H9 (cell line): ENCODE results near the gene TMCC1. TPM values are rescaled to one million over a fixed set of nuclear protein-coding genes. Genes with fewer than 3 reads are reported as not detected.

Experiments used
- DNase-seq: peaks from one replicate; pipeline ENCODE4 v3.0.0-alpha.2; 2017
- H2AFZ ChIP-seq: one replicate; pipeline ENCODE4 v1.6.1; 2013; ENCODE audit warnings: mild to moderate bottlenecking, low read length, control low read depth, moderate library complexity
- H2AK5ac ChIP-seq: 2 replicates; pipeline ENCODE4 v1.6.1; 2013; ENCODE audit warnings: low read length, control low read depth, mixed read lengths; ENCODE audit not compliant: insufficient read length
- H2BK120ac ChIP-seq: one replicate; pipeline ENCODE4 v1.6.1; 2013; ENCODE audit warnings: low read depth, mild to moderate bottlenecking, low read length, control low read depth, inconsistent platforms; ENCODE audit not compliant: poor library complexity, severe bottlenecking
- H2BK12ac ChIP-seq: 2 replicates; pipeline ENCODE4 v1.6.1; 2013; ENCODE audit warnings: low read length, control low read depth, mixed read lengths, low read depth; ENCODE audit not compliant: insufficient read length
- H2BK15ac ChIP-seq: 2 replicates; pipeline ENCODE4 v1.6.1; 2013; ENCODE audit warnings: low read depth, low read length, control low read depth
- H2BK20ac ChIP-seq: one replicate; pipeline ENCODE4 v1.6.1; 2013; ENCODE audit warnings: low read depth, mild to moderate bottlenecking, low read length, control low read depth, inconsistent platforms; ENCODE audit not compliant: poor library complexity, severe bottlenecking
- H2BK5ac ChIP-seq: 2 replicates; pipeline ENCODE4 v1.6.1; 2013; ENCODE audit warnings: low read length, control low read depth, mixed read lengths; ENCODE audit not compliant: insufficient read length
- H3K14ac ChIP-seq: 2 replicates; pipeline ENCODE4 v1.6.1; 2013; ENCODE audit warnings: low read length, control low read depth; ENCODE audit not compliant: insufficient read depth
- H3K18ac ChIP-seq: 2 replicates; pipeline ENCODE4 v1.6.1; 2013; ENCODE audit warnings: low read depth, mild to moderate bottlenecking, mixed read lengths, low read length, control low read depth; ENCODE audit not compliant: insufficient read length
- H3K23ac ChIP-seq: 2 replicates; pipeline ENCODE4 v1.6.1; 2013; ENCODE audit warnings: low read length, control low read depth, mixed read lengths, low read depth; ENCODE audit not compliant: insufficient read length
- H3K23me2 ChIP-seq: 2 replicates; pipeline ENCODE4 v1.6.1; 2013; ENCODE audit warnings: low read depth, mild to moderate bottlenecking, mixed read lengths, low read length, control low read depth; ENCODE audit not compliant: insufficient read length, poor library complexity, severe bottlenecking
- H3K27ac ChIP-seq: 2 replicates; pipeline ENCODE4 v1.5.1; 2013; ENCODE audit warnings: low read length, control low read depth, mixed read lengths, low read depth; ENCODE audit not compliant: insufficient read length
- H3K27me3 ChIP-seq: 2 replicates; pipeline ENCODE4 v1.6.1; 2013; ENCODE audit warnings: low read length, control low read depth, inconsistent platforms; ENCODE audit not compliant: insufficient read depth
- H3K4ac ChIP-seq: 2 replicates; pipeline ENCODE4 v1.6.1; 2013; ENCODE audit warnings: low read depth, mild to moderate bottlenecking, control low read depth, inconsistent platforms, low read length, moderate library complexity
- H3K4me1 ChIP-seq: 2 replicates; pipeline ENCODE4 v1.6.1; 2013; ENCODE audit warnings: low read length, control low read depth, inconsistent platforms; ENCODE audit not compliant: insufficient read depth
- H3K4me2 ChIP-seq: 2 replicates; pipeline ENCODE4 v1.6.1; 2013; ENCODE audit warnings: low read length, control low read depth, mixed read lengths; ENCODE audit not compliant: insufficient read length, insufficient read depth
- H3K56ac ChIP-seq: 2 replicates; pipeline ENCODE4 v1.6.1; 2013; ENCODE audit warnings: low read depth, mild to moderate bottlenecking, mixed read lengths, low read length, control low read depth; ENCODE audit not compliant: insufficient read length
- H3K79me1 ChIP-seq: 2 replicates; pipeline ENCODE4 v1.6.1; 2013; ENCODE audit warnings: low read depth, mild to moderate bottlenecking, moderate library complexity, low read length, control low read depth, inconsistent platforms; ENCODE audit not compliant: insufficient read depth, poor library complexity, severe bottlenecking
- H3K79me2 ChIP-seq: 2 replicates; pipeline ENCODE4 v1.6.1; 2013; ENCODE audit warnings: low read length, control low read depth, inconsistent platforms; ENCODE audit not compliant: insufficient read depth
- H3K9ac ChIP-seq: 2 replicates; pipeline ENCODE4 v1.6.1; 2013; ENCODE audit warnings: low read length, control low read depth, mixed read lengths; ENCODE audit not compliant: insufficient read length; ENCODE audit errors: extremely low read depth
- H3K9me3 ChIP-seq: one replicate; pipeline ENCODE4 v1.6.1; 2013; ENCODE audit warnings: low read depth, low read length, inconsistent platforms; ENCODE audit not compliant: control insufficient read depth
- H3T11ph ChIP-seq: one replicate; pipeline ENCODE4 v1.6.1; 2013; ENCODE audit warnings: mild to moderate bottlenecking, low read length, control low read depth, inconsistent platforms
- H4K20me1 ChIP-seq: one replicate; pipeline ENCODE4 v1.6.1; 2013; ENCODE audit not compliant: control insufficient read depth, insufficient read length, insufficient read depth
- H4K5ac ChIP-seq: 2 replicates; pipeline ENCODE4 v1.6.1; 2013; ENCODE audit warnings: low read depth, mild to moderate bottlenecking, mixed read lengths, low read length, control low read depth; ENCODE audit not compliant: insufficient read length
- H4K8ac ChIP-seq: replicated peaks from 2 replicates; pipeline ENCODE4 v1.6.1; 2013; ENCODE audit warnings: low read length, control low read depth, mixed read lengths, low read depth; ENCODE audit not compliant: insufficient read length
- H4K91ac ChIP-seq: 2 replicates; pipeline ENCODE4 v1.6.1; 2013; ENCODE audit warnings: low read depth, mild to moderate bottlenecking, moderate library complexity, mixed read lengths, low read length, control low read depth; ENCODE audit not compliant: insufficient read length
- H3K27ac Mint-ChIP-seq, 3 experiments: 2 replicates in 2 of 3; 3 replicates in 1 of 3; pipeline ENCODE4 v1.8.0; 2020 to 2021; ENCODE audit warnings: mixed read lengths in 3 of 3, mild to moderate bottlenecking in 1 of 3, moderate library complexity in 1 of 3
- H3K27me3 Mint-ChIP-seq: 2 replicates; pipeline ENCODE4 v1.8.0; 2021; ENCODE audit warnings: low read depth, mild to moderate bottlenecking, moderate library complexity, mixed read lengths
- H3K36me3 Mint-ChIP-seq, 3 experiments: 2 replicates in 2 of 3; 3 replicates in 1 of 3; pipeline ENCODE4 v1.8.0; 2020 to 2021; ENCODE audit warnings: low read depth in 3 of 3, mixed read lengths in 3 of 3; ENCODE audit not compliant: insufficient read depth in 1 of 3
- H3K4me1 Mint-ChIP-seq, 2 experiments: 2 replicates each; pipeline ENCODE4 v1.8.0; 2020; ENCODE audit warnings: mixed read lengths in 2 of 2
- H3K4me3 Mint-ChIP-seq, 2 experiments: 2 replicates in 1 of 2; 3 replicates in 1 of 2; pipeline ENCODE4 v1.8.0; 2020 to 2021; ENCODE audit warnings: mild to moderate bottlenecking in 2 of 2, mixed read lengths in 2 of 2, moderate library complexity in 1 of 2
- H3K9me3 Mint-ChIP-seq, 2 experiments: 2 replicates in 1 of 2; 3 replicates in 1 of 2; pipeline ENCODE4 v1.8.0; 2020; ENCODE audit warnings: mild to moderate bottlenecking in 2 of 2, mixed read lengths in 2 of 2, moderate library complexity in 1 of 2
- CTCF ChIP-seq: fragments of 200-600 bp; sonication (generic); conservative IDR thresholded peaks from 3 replicates; pipeline ENCODE4 v1.8.0; 2021; ENCODE audit warnings: antibody characterized with exemption, mild to moderate bottlenecking
- WGBS: extraction: QIAGEN DNeasy Blood & Tissue Kit; methylation state at CpG from one replicate; pipeline ENCODE4 v1.1.7; 2013; ENCODE audit warnings: missing lambda C conversion rate, low lambda C conversion rate, mixed read lengths; ENCODE audit not compliant: insufficient read length; ENCODE audit errors: extremely low coverage; 5-methylcytosine and 5-hydroxymethylcytosine counted together
- total RNA-seq: library from RNA; stranded (reverse); gene quantifications from 2 replicates; pipeline ENCODE4 v1.2.1, GENCODE V29; 2021

TMCC1 gene
- total RNA-seq, 1 experiment from 2014 or later, result 24.4 TPM

GRCh38 chr3:129601713-129602112, 291.8 kb downstream of the TMCC1 start:
- Histone ChIP-seq H4K20me1 (no peaks in the 10 kb centered on the region), H2BK12ac (no peak overlapping the region), H3K56ac (no peak overlapping the region), H4K8ac (no peak overlapping the region), H3K79me1 (no peaks in the 10 kb centered on the region), H3K23me2 (peaks cover 6% of the 10 kb centered on the region), H3K79me2 (peaks cover 4% of the 10 kb centered on the region; the same call in 1 of the 2 replicates), H2AK5ac (no peak overlapping the region), H3K27me3 (peaks cover 6% of the 10 kb centered on the region; the same call in 1 of the 2 replicates), H2AFZ (no peak overlapping the region), H3K27ac (no peak overlapping the region), H3K4ac (no peak overlapping the region), H3K4me2 (no peak overlapping the region), H3T11ph (no peak overlapping the region), H3K9me3 (no peaks in the 10 kb centered on the region), H4K5ac (no peak overlapping the region), H3K4me1 (peaks cover 2% of the 10 kb centered on the region; the same call in 1 of the 2 replicates), H2BK120ac (no peak overlapping the region), H3K9ac (no peak overlapping the region), H2BK5ac (no peak overlapping the region), H4K91ac (no peak overlapping the region), H2BK15ac (no peak overlapping the region), H3K14ac (no peak overlapping the region), H3K23ac (no peak overlapping the region), H3K18ac (no peak overlapping the region), H2BK20ac (no peak overlapping the region)
- Mint-ChIP-seq H3K9me3 (peaks cover 3 to 4% of the 10 kb centered on the region in 2 experiments; a peak in 2 of 5 replicates), H3K4me3 (peak overlapping the region in 1 of 2 experiments; percentile 31; a peak in 2 of 5 replicates), H3K27ac (peak overlapping the region in 2 of 3 experiments; percentile 57 to 77; a peak in 3 of 7 replicates), H3K27me3 (peaks cover 23% of the 10 kb centered on the region), H3K36me3 (peaks cover 0 to 3% (median 0%) of the 10 kb centered on the region in 3 experiments; a peak in 3 of 7 replicates), H3K4me1 (peaks cover 69 to 78% of the 10 kb centered on the region in 2 experiments)
- no peak for TF ChIP-seq CTCF
- DNase-seq, result no peak
- WGBS, result no CpG with 5 or more reads among the region's 5 CpGs
